Progenitor cell of endocrine pancreas (in vitro differentiated cells): ENCODE measurements around the gene MTG1. TPM values are rescaled to one million over a fixed set of nuclear protein-coding genes. Genes with fewer than 3 reads are reported as not detected.

Experiments used
- DNase-seq: peaks from one replicate; pipeline ENCODE4 v3.0.0; 2021; ENCODE audit warnings: low spot score; ENCODE audit not compliant: unreplicated experiment
- H3K27ac Mint-ChIP-seq: 2 replicates; pipeline ENCODE4 v1.8.0; 2021; ENCODE audit warnings: mild to moderate bottlenecking, moderate library complexity, mixed read lengths
- H3K27me3 Mint-ChIP-seq: 2 replicates; pipeline ENCODE4 v1.8.0; 2021; ENCODE audit warnings: mixed read lengths
- H3K36me3 Mint-ChIP-seq: 2 replicates; pipeline ENCODE4 v1.8.0; 2022; ENCODE audit warnings: mixed read lengths; ENCODE audit not compliant: insufficient read depth
- H3K4me1 Mint-ChIP-seq: 2 replicates; pipeline ENCODE4 v1.8.0; 2021; ENCODE audit warnings: low read depth, mixed read lengths
- H3K4me3 Mint-ChIP-seq: 2 replicates; pipeline ENCODE4 v1.8.0; 2021; ENCODE audit warnings: low read depth, mild to moderate bottlenecking, moderate library complexity, mixed read lengths
- H3K9me3 Mint-ChIP-seq: 2 replicates; pipeline ENCODE4 v1.8.0; 2021; ENCODE audit warnings: low read depth, mixed read lengths
- CTCF ChIP-seq: fragments of 200-600 bp; sonication (generic); IDR thresholded peaks from one replicate; pipeline ENCODE4 v1.5.0; 2021; ENCODE audit warnings: antibody characterized with exemption, mild to moderate bottlenecking; ENCODE audit not compliant: unreplicated experiment
- total RNA-seq: library from RNA; stranded (reverse); gene quantifications from 2 replicates; pipeline ENCODE4 v1.2.1, GENCODE V29; 2021

The MTG1 gene
- total RNA-seq, 1 donor from 2014 or later, result 137 TPM

- no peak overlapping the region for H3K4me3 Mint-ChIP-seq
- no peak for TF ChIP-seq CTCF
- no peaks in the 10 kb centered on the region for H3K4me1 Mint-ChIP-seq
- peaks cover 36% of the 10 kb centered on the region for H3K9me3 Mint-ChIP-seq
- H3K27me3 Mint-ChIP-seq, result no peaks in the 10 kb centered on the region
- H3K27ac Mint-ChIP-seq, result no peak overlapping the region
- DNase-seq, result no peak
- H3K36me3 Mint-ChIP-seq, result peaks cover 15% of the 10 kb centered on the region
These were observed 67.9 kb downstream of the MTG1 start for GRCh38 chr10:133461841-133462240.

- H3K4me3 Mint-ChIP-seq, result no peak overlapping the region
- no peak for DNase-seq
- H3K4me1 Mint-ChIP-seq, result no peaks in the 10 kb centered on the region
- no peak for TF ChIP-seq CTCF
- H3K27ac Mint-ChIP-seq, result no peak overlapping the region
- H3K36me3 Mint-ChIP-seq, result peaks cover 14% of the 10 kb centered on the region
- H3K27me3 Mint-ChIP-seq, result no peaks in the 10 kb centered on the region
- H3K9me3 Mint-ChIP-seq, result peaks cover 42% of the 10 kb centered on the region
These were observed 68.8 kb downstream of the MTG1 start for GRCh38 chr10:133462512-133463305.

GRCh38 chr10:133464582-133465031, 70.7 kb downstream of the MTG1 start:
- H3K4me3 Mint-ChIP-seq, result no peak overlapping the region
- H3K27ac Mint-ChIP-seq, result no peak overlapping the region
- no peak for TF ChIP-seq CTCF
- no peak for DNase-seq
- no peaks in the 10 kb centered on the region for H3K27me3 Mint-ChIP-seq
- no peaks in the 10 kb centered on the region for H3K4me1 Mint-ChIP-seq
- peaks cover 52% of the 10 kb centered on the region for H3K9me3 Mint-ChIP-seq
- H3K36me3 Mint-ChIP-seq, result peaks cover 16% of the 10 kb centered on the region

- Mint-ChIP-seq H3K36me3 (peaks cover 14% of the 10 kb centered on the region), H3K27me3 (no peaks in the 10 kb centered on the region), H3K4me1 (no peaks in the 10 kb centered on the region), H3K27ac (no peak overlapping the region), H3K9me3 (peaks cover 58% of the 10 kb centered on the region), H3K4me3 (no peak overlapping the region)
- no peak for TF ChIP-seq CTCF
- DNase-seq, result no peak
These were observed 71.4 kb downstream of the MTG1 start for GRCh38 chr10:133465191-133465949.

- H3K4me3 Mint-ChIP-seq, result no peak overlapping the region
- no peak for DNase-seq
- no peaks in the 10 kb centered on the region for H3K4me1 Mint-ChIP-seq
- no peak overlapping the region for H3K27ac Mint-ChIP-seq
- peaks cover 64% of the 10 kb centered on the region for H3K9me3 Mint-ChIP-seq
- H3K27me3 Mint-ChIP-seq, result no peaks in the 10 kb centered on the region
- TF ChIP-seq CTCF, result no peak
- H3K36me3 Mint-ChIP-seq, result peaks cover 14% of the 10 kb centered on the region
These were observed 72.1 kb downstream of the MTG1 start for GRCh38 chr10:133465950-133466474.
